Kidney tubule cell (primary cell): Measurements from ENCODE around the gene ACSL5.
"Not testable (repeated sequence)": the region's sequence is repeated elsewhere in the genome, so short reads cannot be mapped to it uniquely, and the experiment has no call there.

Experiments
- DNase-seq: peaks from one replicate; pipeline ENCODE4 v3.0.0-alpha.2; 2018; ENCODE audit warnings: low spot score

Gene ACSL5

DNA sequence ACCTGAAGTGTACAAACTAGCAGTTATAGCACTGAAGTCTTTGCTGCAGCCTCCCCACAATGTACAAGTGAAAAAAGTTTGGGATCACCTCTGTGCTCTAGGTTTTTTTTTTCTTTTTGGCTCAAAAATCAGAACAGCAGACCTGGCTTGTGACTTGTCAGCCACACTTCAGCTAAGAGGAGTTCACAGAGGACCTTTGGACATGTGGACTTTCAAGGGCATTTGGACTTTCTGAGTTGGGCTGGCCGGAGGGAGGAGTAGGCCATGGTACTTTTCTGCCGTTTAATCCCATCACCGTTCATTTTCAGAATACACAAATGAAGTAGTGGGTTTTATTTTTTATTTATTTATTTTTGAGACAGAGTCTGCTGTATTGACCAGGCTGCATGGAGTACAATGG lies 21.9 kb upstream of the ACSL5 start:
- no peak for DNase-seq

DNA sequence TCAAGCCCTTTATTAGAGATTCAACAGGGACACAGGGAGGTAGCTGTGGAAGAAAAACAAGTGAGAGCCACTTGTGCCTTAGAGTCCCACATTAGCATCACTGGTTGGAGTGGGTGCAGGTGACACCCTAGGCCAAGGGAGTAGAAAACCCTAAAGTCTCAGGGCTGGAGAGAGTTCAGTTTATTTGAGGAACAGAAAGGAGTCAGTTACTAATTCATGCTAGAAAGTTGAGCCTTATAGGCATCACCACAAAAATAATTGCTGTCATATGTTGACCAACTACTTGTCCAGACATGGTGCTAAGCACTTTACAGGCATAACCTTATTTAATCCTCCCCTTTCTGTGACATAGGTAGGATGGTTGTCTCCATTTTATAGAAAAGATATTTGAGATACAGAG lies 20.9 kb upstream of the ACSL5 start:
- DNase-seq = no peak

DNA sequence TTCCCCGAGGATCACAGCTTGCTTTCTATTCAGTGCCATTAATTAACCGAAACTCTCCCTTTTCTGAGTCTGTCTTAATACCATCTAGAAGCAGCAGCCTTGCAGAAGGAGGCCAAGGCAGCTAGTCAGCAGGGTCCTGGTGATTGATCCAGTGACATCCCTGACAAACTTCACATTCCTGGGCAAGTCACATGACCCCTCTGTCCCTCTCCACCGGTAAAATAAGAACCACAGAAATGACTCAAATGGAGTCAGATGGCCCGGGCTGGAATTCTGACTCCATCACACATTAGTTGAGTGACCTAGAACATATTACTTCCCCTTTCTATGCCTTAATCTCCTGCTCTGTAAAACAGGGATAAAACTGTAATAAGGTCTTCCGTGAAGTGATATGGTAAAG lies 17.2 kb upstream of the ACSL5 start:
- peak; percentile 81 for DNase-seq

DNA sequence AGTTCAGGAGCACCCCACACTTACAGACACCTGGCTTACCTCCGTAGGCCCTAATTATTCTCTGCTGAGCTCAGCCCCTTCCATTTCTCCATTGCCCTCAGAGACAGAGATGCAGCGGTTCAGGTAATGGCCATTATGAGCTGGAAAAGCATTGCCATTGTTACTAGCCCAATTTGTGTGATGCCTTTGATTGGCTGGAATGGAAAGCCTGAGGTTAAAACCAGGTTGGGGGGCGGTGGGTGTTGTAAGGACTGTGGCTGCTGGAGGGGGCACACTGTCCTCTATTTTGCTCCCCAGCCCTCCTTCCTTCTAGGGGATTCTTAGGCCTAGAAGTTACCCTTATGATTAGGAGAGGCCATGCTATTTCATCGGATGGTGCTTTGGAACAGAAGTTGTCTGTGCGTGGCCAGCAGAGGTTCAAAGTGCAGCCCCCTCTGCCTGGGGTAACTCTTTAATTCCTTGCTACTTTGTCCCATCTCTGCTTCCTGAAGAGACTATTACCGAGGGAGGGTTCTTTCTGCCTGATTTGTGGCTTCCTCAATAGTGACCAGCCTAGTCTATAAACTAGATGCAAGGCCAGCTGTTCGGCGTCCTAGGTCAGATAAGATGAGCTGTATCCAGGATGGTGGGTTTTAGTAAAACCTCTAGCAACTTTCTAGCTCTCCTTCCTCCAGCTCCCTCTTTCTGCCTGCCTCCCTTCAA lies 14.2 kb upstream of the ACSL5 start:
- no peak for DNase-seq

DNA sequence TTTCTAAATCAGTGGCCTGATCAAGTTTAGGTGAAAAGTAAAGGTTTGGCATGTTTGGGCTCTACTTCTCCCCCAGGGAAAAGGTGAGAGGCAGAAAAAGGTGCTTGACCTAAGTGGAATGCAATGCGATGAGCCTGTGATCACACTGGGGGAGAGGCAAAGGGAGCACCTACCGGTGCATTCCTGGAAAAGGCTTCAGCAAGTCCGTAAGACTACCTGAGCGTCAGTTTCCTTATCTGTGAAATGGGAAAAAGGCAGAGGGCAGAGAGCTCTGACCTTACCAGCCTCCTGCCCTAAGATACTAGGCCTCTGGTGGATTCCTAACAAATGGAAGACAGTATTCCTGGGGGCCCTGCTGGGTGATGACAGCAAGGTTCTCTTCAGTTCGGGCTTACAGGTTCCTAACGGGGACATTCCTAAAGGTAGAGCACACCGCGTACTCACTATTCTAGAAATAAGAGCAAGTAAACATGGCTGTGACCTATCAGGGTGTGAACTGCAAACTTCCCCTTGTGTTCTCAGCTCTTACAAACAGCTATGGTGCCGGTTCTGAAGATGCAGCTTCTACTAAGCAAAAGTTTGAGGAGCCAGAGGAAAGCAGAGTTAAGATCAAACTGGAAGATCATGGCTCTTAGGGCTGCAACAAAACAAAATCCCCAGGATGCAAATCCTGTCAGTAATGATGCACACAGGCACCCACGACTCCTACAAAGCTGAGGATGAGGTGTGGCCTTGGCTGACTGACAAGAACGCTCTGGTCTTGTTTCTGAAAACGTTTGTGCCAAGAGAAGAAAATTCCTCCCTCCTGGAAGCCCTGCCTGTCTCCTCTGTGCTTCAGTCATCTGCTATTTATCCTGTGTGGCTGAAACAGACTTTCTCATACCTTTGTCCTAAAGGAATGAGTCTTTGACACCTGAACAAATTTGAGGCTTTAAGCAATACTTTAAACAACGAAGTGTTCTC lies 13.3 kb upstream of the ACSL5 start:
- DNase-seq = peak; percentile 24

DNA sequence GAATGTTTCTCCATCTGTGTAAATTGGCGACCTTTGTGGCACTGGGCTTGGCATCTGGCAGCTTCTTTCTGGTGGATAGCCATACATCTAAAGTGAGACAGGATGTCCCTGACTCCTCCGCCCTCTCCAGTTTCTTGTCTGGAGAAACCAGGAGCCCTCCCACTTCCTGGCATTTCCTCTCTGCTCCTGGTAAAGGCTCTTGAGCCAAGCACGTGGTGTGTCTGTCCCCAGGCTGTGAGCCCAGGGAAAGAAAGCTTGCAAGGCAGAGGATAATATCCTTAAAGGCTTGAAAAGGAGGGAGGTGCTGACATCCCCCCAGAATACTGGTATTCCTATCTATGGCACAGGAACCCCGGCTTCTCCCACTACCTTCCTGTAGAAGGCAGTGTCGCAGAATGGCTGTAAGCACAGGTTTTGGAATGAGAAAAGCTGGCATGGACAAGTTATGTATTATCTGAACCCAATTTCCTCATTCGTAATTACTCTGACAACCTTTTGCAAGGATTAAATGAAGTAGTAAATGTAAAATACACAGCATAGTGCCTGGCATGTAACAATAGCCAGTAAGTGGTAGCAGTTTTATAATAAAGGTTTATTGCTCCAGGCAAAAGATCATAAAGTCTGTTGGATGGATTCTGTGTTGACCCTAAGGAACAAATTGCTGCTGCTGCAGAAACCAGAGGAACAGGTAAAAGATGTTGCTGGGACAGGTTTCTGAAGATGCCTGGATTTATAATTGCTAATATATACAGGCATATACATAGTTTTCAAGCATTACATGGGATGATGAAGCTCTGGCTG lies 11.8 kb upstream of the ACSL5 start:
- DNase-seq = peak; percentile 38

DNA sequence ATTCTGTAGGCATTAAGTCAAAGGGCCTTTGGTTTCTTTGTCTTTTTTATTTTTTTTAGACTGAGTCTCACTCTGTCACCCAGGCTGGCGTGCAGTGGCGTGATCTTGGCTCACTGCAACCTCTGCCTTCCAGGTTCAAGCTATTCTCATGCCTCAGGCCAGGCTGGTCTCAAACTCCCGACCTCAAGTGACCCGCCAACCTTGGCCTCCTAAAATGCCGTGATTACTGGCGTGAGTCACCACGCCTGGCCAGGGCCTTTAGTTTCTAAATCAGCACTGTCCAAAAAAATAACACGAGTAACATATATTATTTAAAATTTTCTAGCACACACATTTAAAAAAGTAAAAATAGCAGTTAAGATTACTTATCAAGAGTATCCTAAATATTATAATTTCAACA lies 11.1 kb upstream of the ACSL5 start:
- DNase-seq = peak; percentile 15

DNA sequence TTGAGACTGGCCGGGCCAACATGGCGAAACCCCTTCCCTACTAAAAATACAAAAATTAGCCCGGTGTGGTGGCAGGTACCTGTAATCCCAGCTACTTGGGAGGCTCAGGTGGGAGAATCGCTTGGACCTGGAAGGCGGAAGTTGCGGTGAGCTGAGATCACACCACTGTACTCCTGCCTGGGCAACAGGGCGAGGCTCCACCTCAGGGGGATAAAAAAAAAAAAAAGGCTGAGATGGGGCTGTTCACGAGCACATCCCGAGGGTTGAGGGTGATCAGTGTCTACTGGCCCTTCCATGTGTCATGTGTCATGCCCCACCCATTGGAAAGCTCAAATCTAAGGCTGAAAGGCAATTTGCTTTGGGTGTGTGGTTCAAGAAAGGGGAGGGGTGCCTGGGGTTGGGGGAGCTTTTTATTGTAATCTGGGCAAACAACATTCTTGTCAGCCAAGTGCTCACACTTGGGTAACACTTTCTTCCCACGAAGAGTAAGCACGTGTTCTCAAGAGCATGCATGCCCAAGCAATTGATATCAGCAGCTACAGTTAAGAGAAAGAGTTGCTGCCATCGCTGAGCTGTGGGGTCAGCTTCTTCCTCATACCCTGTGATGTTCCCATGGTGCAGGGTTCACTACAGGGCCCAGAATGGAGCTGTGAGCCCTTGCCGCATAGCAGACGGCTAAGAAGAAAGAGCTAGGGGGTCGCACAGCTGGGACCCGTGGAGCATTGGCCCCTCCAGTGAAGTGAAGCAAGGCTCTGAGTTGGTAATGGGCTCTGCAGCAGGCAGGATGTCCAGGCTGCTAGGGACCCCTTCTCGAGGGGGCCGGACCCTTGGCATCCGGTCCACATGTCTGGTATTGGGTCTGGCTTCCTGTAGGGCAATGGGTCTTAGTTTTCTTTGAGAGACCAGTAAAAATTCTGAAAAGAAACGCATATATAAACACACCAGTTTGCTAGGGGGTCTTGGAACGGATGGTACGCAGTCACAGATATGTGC lies 9.9 kb upstream of the ACSL5 start:
- DNase-seq = no peak

DNA sequence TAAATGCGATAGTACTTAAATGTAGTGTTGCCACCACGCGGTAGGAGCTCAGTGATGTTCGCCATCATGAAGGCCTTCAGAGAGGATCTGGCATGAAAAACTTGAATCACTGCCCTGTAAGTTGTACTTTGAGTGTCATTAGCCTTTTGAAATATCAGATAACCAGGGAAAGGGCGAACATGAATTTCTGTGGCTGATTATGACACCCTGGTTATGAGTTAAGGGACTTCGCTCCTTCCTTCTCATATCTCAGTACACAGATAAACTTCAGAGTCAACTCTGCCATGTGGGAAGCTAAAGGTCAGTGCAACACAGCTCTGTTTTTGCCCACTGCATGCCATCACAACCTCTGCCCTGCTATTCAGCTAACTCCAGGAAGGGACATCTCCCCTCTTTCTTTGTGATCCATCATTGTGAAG lies 8.9 kb upstream of the ACSL5 start:
- no peak for DNase-seq

DNA sequence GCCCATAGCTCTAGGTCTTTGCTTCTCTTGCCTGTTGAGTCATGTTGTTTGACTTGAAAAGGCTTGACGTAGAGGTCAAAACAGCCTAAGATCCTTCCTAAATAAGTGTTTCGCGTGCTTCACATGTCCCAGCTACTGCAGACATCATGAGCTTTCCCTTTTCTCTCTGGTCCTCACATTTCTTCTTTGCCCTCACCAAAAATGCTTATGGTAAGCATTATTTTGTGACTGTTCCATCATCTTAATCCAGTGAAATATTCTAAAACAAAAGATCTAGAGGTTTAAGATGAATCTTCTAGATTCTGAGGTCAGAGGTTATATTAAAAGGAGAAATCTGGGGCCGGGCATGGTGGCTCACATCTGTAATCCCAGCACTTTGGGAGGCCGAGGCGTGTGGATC lies 8.5 kb upstream of the ACSL5 start:
- no peak for DNase-seq

DNA sequence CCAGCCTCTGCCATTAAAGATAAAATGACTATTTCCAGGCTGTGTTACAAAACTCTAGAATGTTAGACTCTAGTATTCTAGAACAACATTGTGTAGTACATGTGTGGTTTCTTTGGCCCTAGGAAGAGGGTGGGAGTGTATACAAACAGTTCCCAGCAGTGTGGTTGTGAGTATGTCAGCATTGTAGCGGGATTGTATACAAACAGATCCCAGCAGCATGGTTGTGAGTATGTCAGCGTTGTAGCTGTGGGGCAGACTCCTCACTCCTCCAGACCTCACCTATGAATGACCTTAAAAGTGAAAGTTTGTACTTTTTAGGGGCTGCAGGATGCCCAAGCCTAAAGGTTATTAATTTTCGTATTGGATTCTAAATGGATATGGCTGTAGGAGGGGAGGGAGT lies 6.9 kb upstream of the ACSL5 start:
- no peak for DNase-seq

DNA sequence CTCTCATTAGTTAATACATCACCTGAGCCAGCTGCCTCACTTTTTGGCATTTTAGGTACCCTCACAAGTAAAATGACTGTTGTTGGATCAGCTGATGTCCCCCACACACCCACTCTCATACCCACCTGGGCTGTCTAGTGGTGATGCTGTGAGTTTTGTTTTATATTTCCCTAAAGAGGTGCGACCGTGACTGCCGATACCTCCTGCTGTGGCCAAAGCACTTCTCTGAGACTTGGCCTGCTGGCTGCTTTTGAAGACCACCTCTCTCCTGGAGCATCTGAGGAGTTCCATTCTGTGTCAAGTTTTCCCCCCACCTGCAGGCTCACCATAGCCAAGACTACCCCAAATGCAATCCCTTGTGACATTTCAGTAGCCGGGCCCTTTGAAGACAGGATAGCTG lies 6.4 kb upstream of the ACSL5 start:
- DNase-seq = no peak

DNA sequence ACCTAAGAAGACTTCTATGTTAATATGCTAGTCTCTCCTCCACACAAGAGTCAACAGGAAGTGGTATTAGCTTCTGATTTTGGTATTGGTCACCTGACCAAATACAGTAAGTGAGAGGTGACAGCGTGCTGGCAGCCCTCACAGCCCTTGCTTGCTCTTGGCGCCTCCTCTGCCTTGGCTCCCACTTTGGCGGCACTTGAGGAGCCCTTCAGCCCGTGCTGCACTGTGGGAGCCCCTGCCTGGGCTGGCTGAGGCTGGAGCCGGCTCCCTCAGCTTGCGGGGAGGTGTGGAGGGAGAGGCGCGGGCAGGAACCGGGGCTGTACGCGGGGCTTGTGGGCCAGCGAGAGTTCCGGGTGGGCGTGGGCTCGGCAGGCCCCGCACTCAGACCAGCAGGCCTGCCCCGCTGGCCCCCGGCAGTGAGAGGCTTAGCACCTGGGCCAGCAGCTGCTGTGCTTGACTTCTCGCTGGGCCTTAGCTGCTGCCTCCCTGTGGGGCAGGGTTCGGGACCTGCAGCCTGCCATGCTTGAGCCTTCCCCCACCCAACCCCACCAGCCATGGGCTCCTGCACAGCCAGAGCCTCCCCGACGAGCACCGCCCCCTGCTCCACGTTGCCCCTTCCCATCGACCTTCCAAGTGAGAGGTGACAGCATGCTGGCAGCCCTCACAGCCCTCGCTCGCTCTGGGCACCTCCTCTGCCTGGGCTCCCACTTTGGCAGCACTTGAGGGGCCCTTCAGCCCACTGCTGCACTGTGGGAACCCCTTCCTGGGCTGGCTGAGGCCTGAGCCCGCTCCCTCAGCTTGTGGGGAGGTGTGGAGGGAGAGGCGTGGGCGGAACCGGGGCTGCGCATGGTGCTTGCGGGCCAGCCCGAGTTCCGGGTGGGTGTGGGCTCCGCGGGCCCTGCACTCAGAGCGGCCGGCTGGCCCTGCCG lies 4.2 kb upstream of the ACSL5 start:
- no peak for DNase-seq

DNA sequence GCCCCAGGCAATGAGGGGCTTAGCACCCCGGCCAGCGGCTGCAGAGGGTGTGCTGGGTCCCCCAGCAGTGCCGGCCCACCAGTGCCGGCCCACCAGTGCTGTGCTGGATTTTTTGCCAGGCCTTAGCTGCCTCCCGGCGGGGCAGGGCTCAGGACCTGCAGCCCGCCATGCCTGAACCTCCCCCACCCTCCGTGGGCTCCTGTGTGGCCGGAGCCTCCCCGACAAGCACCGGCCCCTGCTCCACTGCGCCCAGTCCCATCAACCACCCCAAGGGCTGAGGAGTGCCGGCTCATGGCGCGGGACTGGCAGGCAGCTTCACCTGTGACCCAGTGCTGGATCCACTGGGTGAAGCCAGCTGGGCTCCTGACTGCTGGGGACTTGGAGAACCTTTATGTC lies 3.5 kb upstream of the ACSL5 start:
- no peak for DNase-seq

DNA sequence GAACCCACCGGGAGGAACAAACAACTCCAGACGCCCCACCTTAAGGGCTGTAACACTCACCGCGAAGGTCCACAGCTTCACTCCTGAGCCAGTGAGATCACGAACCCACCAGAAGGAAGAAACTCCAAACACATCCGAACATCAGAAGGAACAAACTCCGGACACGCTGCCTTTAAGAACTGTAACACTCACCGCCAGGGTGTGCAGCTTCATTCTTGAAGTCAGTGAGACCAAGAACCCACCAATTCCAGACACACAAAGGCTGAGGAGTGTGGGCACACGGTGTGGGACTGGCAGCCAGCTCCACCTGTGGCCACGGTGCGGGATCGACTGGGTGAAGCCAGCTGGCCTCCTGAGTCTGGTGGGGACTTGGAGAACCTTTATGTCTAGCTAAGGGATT lies 2.6 kb upstream of the ACSL5 start:
- not testable (repeated sequence) for DNase-seq

DNA sequence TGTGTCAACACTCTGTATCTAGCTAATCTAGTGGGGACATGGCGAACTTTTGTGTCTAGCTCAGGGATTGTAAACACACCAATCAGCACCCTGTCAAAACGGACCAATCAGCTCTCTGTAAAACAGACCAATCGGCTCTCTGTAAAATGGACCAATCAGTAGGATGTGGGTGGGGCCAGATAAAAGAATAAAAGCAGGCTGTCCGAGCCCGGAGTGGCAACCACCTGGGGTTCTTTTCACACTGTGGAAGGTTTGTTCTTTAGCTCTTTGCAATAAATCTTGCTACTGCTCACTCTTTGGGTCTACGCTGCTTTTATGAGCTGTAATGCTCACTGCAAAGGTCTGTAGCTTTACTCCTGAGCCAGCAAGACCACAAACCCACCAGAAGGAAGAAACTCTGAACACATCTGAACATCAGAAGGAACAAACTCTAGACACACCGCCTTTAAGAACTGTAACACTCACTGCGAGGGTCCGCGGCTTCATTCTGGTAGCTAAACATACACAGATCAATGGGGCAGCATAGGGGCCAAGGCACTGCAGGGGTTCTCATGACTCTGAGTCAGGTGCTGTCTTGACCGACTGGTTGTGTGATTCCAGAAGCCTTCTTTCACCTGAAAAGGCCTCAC lies 1.6 kb upstream of the ACSL5 start:
- DNase-seq = not testable (repeated sequence)

DNA sequence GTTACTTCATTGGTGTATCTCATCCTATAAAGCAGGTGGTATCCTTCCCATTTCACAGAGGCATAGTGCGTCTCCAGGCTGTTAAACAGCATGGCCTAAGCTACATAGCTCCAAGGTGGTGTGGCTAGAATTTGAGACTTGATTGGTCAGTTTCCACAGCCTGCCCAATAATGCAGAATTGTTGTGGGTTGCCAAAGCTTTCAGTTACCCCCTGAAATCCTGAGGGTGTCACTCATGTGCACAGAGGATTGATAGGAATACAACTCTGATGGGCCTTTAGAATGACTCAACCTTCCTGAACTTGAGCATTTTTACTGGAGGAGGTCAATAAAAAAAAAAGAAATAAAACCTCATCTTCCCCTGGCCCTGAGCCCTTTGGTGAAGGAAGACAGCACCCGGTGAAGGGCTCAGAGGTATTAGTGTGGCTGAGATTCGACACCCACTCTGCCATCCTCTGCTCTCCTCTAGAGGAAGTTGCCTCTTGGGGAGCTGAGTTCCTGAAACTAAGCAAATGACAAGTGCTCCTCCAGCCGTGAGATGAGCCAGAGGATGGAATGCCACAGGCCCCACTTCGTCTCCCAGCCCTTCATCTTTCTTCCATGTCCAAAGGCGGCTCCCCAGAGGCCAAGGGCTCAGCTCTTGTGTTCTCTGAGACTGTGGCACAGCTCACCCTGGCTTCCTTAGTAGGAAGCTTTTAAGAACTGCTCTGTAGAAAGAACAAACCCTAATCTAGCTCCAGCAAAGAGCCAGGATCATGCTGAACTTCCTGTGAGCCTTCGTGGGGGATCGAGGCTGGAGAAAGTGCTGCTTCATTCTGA lies 1.0 kb downstream of the ACSL5 start:
- DNase-seq = peak; percentile 79

DNA sequence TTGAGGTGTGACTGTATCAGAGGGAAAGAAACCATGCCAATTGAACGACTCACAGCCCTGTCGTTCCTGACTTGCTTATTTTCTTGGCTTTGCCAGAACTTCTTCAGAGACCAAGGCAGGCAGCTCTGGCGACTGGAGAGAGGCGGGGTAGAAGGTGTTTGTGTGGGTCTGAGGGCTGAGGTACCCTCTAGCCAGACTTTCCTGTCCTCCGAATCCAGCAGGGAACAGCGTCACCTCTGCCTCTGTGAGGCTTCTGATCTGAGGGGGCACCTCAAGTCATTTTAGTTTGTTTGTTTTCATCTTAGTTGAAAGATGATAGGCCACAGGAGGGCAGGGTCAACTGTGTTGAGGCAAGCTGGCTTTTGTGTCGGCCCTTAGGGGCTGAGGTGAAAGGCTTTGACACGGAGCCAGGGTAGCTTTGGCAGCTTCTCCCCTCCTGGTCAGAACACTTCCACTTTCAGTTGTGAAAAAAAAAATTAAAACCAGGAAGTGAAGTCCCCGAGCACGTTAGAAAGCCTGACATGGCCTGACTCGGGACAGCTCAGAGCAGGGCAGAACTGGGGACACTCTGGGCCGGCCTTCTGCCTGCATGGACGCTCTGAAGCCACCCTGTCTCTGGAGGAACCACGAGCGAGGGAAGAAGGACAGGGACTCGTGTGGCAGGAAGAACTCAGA lies 1.9 kb downstream of the ACSL5 start:
- peak; percentile 75 for DNase-seq
